ENCODE data around the gene SOX13.

Gene SOX13

DNA sequence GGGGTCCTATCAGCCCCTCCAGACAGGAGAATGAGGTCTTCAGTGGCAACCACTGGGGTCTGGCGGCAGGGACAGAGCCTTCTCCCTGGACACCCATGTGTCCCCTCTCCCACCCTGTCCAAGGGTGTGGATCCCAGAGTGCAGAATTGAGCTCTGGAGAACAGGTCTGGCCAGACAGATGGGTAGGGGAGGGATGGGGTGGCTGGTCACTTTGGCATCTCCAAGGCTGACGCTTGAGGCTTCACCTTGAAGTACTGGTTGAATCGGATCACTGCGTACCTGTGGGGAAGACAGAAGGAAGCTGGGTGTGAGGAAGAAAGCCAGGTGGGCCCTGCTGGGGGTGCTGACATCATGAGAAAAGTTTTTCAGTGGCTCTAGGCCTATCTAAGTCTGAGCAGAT lies 59.1 kb downstream of the SOX13 start:
- no peak for ATAC-seq

DNA sequence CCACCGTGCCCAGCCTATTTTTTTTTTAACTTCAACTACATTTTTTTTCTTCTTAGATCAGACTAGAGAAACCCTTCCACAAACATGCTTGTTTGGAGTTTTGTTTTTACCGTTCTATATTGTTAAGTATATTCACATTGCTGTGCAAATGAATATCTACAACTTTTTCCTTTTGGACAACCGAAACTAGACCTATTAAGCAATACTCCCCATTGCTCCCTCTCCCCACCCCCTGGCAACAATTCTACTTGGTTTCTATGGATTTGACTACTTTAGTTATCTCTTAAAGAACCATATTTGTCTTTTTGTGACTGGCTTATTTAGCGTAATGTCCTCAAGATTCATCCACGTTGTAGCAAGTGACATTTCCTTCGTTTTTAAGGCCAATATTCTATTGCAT lies 59.8 kb downstream of the SOX13 start:
- DNase-seq (no peak), ATAC-seq (no peak)

More for the DNA sequence above, 59.1 kb downstream of the SOX13 start:
- no peak for DNase-seq

DNA sequence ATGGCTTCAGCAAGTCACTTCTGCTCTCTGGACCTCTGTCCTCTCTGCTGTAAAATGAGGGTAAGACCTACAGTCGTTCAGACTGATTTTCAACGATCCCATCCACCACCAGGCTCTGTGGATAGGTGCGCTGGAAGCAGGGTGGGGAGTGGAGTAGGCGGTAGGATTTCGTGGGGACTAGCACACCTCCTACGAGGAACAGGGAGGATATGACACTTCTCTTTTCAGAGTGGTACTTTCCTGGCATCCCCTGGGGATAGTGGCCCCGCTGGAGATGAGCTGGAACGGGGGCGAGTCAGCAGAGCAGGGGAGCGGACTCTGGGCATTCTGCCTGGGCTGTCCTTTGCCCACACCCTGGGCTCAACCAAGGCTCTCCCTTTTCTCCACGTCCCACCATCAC lies 61.2 kb downstream of the SOX13 start:
- ATAC-seq (no peak), DNase-seq (no peak)

DNA sequence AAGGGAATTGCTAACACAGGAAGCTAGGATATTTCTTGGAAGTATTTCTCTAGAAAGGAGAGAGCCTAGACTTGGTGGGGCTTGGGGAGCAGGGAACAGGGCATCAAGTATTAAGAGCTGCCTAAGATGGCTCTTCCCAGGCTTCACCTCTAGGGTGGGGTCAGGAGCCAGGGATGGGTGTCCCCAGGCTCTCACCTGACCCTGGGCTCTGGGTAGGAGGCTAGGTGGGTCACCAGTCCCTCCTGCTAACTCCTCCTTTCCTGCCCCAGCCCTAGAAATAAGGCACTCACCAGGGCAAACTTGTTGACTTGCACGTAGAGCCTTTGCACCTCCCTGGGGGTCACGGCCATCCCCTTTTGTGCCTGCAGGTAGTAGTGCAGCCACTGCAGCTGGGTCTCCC lies 63.9 kb downstream of the SOX13 start:
- ATAC-seq (no peak), DNase-seq (no peak)

DNA sequence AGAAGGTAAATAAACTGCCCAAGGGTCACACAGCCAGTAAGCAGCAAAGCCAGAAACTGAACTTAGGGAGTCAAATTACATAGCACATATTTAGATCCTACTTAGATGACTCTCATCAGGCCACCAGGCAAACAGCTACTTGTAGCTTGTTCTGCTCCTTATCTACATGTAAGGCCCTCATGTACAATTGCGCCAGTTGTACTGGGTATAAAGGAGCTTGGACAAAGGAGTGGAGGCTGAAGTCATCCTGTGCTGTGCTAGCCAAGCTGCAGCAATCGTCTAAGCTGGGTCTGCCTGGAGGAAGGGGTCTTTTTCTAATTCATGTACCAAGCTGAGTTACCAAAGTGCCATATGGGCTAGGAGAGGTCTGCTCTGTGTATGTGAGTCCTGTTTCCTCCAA lies 66.2 kb downstream of the SOX13 start:
- ATAC-seq (no peak), DNase-seq (no peak)

DNA sequence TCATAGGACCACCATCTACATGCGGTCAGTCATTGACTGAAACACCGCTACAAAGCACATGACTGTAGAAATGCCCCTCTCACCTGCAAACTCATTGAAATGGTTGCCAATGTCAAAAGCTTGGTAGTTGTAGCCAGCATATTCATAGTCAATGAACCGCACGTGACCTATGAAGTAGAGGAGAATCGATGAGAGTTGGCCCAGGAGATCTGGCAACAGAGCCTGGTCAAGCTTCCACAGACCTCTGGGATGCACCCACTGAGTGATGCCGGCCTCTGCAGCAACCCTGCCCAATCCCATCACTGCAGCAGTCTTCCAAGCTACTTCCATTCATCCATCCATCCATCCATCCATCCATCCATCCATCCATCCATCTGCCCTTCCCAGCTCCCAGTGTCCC lies 67.0 kb downstream of the SOX13 start:
- DNase-seq, result no peak
- ATAC-seq, result no peak

DNA sequence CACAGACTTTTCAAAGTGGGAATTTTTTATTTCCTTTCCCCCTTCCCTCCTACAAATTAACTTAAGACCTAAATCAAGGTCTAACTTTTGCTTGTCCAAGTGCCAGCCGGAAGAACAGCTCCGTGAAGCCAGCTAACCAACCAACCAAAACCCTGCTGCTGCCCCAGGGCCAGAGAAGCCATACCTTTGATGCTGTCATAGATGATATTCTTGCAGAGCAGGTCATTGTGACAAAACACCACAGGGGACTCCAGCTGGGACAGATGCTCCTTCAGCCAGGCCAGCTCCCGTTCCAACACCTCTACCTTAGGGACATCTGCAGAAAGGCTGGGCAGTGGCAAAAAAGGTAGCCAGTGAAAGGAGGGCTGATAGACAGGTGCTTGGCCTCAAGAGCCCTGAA lies 68.2 kb downstream of the SOX13 start:
- no peak for DNase-seq
- ATAC-seq, result no peak

DNA sequence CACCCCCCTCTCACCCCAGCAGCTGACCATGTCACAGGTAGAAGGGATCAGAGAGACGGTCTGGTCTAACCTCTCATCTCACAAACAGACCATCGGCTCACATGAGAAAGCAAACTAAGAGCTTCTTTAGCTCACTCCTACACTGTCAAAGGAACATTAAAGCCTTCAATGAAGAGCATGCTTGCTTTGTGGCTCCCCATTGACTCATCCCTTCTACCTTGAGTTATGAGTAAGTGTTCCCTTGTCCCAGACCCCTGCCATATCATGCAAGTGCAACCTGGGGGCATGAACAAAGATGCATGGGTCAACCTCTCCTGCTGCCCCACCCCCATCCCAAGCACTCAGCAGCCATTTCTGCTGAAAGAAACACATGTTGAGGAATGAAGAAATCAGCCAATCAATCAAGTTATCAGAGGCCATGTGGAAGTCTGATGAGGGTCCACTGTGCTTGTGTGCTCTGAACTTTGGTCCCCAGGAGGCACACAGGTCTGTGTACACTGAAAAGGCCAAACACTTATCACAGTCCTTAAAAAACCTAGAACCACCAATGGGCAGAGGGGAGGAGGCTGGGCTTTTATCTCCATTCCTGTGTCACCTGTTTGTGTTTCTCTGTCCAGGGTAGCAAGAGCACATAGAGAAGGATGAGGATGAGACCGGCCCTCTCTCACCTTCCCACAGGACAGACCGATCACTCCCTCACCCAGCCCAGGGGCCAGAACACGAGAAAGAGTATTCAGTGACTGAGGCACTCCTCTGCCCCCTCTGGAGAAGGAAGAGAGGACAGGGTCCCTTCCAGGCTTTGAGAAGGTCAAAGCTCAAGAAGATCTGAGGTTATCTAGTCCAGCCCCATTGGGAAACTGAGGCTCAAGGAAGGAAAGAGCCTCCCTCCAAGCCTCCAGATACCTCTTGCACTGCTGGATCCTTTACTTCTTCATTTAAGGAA lies 69.4 kb downstream of the SOX13 start:
- no peak for DNase-seq
- ATAC-seq, result peak; percentile 44

DNA sequence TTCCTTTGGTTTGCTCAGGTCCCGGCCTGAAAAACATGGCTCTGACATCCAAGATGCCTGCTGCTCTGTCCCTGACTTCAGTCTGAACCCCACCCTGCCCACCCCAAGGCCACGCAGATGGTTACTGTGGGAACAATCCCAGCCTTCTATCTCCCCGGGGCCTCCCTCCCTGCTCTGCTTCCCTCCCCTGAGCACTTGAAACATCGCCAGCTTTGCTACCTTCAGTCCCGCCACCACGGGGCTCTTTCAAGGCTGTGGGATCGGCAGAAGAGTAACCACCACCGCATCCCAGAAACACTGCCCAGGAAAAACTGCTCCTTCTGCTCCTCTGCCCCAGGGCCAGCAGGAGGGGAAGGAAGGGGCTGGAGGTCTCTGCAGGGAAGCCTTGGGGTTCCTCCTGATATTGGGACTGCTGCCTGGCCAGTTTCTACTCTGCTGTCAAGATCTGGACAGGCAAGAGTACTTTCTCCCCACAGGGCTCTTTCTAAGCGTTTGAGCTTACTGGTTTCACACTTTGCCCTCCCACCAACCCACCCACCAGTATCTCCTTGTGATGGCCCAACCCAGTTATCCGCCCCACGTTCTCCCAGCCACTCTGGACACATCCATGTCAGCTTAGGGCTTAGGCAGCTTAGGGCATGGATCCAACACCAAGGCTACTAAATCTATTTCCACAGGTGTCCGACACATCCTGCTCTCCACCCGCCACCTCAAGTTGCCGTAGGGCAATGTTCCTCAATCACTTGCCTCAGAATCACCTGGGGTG lies 70.5 kb downstream of the SOX13 start:
- DNase-seq (no peak), ATAC-seq (no peak)

DNA sequence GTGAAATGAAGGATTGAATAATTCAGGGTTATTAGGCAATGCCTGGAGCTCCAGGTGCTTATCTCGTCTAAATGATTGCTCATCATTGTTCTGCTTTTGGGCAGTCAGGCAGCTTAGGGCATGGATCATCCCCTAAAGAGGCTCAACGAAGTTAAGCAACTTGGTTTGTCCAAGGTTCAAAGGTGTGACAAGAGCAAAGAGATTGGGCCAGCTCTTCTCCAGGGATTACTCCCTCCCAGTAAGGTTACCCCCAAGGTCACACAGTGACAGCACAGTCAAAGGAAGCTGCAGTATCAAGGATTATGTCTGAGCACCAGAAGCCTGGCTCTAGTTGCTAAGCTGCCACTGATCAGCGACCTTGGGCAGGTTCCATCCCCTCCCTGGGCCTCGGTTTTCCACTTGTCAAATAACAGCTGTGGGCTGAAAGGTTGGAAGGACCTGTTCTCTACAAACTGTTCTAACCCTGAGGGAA lies 72.2 kb downstream of the SOX13 start:
- ATAC-seq, result no peak
- DNase-seq, result no peak

DNA sequence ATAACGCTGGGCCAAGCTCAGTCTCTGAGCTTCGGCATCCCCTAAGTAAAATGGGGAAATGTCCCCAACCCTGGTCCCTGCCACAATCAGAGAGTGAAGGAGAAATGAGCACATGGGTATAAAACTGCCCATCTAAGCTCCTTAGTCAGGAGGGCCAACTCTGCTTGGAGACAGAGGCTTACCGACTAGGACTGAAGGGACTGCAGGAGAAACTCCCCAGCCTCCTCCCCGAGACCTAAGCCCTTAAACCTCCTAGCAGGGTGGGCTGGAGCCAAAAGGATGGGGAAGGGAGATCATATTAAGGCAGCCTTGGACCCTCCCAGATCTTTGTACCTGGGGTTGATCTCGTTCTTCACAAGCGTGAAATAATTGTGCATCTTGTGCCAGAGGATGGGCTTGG lies 73.4 kb downstream of the SOX13 start:
- ATAC-seq (no peak), DNase-seq (no peak)

DNA sequence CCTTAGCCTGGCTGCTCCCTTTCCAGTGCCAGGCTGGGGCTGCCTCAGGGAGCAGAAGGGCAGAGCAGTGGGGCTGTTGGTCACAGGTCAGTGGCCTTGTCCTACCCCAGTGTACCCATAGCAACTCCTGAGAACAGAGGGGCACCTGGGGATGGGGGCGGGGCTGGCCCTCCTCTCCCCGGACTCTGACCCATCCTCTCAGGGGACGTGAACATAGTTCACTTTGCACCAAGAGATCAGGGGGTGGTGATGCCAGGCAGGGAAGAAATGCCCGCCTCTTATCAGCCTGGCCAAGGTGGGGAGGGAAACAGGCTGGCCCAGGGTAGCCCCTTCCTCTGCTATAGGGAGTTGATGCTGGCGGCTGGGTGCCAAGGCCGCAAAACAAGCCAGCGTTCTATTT lies 74.0 kb downstream of the SOX13 start:
- no peak for ATAC-seq
- no peak for DNase-seq

DNA sequence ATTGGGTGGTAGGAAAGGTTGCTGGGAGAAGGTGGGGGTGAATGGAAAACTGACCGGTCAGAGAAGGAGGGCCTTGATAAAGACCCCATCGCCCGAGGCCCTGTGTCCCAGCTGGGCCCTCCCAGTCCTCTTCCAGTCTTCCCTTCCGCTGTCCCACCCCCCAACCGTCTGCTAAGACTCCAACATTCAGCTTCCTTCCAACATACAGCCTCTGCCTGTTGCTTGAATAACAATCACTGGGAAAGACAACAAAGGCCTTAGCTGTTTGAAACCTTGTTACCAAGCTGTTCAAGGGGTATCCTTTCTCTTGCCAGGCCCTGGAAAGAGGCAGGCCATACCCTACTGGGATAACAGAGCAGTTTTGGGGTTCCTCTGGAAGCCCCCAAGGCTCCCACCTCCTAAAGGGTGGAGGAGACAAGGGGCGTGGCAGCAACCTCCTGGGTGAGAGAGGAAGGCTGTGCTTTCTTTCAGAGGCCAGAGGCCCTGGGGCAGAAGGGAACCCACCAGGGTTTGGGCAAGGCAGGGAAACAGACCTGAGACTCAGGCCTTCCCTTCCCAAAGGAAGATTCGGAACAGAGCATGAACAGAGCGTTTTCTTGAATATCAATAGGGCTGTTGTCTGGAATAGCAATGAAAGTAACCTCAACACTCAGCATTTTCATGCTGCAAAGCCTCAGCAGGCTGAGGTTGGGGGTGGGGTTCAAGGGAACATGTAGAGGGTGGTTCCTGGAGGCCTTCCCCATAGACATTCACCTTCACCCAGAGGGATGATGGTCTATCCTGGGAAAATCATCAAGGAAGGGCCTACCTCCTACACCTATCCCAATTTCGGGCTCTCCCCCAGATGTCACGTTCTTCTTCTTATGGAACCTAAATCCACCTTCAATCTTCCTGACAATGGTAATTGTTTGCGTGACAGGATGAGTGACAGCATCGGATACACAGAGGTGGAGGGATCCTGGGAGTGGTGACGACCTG lies 74.8 kb downstream of the SOX13 start:
- DNase-seq (no peak), ATAC-seq (no peak)

DNA sequence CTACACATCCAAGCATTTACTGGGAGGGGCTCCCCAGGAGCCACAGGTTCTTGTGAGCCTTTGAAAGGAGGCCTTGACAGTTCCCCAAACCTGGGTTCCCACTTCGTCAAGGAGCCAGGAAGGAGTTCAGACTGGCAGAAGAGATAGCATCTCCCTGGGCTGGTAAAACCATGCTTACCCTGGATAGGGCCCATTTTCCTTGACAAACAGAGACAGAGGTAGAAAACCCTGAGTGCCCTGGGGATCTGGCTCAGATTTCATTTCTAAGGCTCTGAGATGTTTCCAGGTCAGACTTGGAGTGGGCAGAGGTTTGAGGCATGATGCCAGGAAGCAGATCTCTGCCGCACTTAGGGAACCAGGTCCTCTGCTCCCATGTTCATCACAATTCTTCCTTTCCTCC lies 76.2 kb downstream of the SOX13 start:
- no peak for ATAC-seq

DNA sequence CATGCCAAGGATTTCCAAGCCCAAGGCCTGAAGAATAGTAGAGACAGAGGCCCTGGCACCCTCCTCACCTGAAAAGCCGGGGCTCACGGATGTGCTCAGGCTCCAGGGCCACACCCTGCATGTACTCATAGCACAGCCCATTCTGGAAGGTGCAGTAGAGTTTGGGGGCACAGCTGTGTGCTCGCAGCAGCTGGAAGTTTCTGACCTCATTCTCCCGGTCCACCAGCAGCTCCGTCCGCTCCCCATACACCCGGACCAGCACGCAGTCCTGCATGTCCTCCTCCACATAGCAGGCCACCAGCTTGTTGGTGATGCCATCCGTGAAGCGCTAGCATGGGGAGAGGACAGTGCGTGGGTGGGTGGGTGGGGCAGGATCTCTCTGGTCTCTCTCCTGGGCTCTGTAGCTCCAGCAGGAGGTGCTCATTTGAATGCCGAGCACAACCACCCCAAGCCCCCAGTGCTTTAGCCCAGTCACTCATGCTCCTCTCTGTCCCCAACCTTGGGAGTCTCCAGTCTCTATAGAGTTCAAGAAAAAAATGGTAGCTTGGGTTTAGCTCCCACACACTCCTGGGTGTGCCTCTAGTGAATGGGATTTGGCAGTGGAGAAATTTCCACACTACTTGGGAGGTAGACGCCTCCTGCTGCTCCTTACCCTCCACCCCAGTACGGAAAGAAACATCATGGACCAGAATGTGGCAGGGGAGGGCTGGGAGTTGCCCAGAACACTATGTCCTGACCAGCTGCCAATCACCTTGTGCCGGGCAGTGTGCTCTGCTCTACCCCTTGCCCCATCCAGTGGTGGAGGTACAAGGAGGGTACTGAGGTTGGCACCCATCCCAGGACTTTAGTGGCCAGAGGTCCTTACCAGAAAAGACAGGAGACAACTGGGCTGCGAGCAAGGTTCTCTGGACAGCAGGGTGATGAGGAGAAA lies 77.0 kb downstream of the SOX13 start:
- DNase-seq, result no peak
- ATAC-seq, result no peak

More for the DNA sequence above, 76.2 kb downstream of the SOX13 start:
- DNase-seq, result no peak

DNA sequence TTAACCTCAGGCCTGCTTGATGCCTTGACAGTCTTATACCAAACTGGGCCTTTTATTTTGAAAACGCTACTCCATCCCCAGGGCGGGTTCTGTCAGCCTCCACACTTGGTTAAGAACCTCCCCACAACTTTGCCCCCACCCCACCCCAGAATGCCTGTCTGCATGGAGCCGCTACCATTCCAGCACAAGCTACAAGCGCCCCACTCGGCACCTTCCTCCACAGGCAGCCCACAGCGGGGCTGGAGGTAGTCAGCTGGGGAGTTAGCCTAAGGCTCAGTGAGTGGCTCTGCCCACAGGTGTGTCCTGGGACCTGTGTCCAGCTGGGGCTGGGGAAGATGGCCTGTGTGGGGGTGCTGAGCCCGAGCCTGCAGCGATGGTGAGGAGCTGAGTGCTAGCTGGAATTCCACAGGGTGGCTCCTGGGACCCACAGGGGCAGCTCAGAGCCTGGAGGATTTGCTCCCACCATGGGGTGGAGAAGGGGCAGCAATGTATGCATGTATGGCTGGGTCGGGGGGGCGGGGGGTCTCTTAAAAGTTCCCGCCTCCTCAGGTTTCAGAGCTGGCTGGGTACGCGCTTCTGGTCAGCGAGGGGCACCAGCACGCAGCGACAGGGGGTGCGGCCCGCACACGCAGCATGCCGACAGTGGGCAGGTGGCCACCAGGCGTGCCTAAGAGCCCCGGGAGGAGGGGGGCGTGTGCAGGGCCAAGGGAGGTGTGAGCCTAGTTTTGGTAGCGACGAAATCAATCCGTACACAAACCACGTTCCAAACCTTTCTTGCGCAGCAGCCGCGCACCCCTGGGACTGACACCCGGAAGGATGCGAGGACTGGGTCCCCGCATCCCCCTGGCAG lies 78.0 kb downstream of the SOX13 start:
- DNase-seq, result peak; percentile 14
- ATAC-seq, result no peak

DNA sequence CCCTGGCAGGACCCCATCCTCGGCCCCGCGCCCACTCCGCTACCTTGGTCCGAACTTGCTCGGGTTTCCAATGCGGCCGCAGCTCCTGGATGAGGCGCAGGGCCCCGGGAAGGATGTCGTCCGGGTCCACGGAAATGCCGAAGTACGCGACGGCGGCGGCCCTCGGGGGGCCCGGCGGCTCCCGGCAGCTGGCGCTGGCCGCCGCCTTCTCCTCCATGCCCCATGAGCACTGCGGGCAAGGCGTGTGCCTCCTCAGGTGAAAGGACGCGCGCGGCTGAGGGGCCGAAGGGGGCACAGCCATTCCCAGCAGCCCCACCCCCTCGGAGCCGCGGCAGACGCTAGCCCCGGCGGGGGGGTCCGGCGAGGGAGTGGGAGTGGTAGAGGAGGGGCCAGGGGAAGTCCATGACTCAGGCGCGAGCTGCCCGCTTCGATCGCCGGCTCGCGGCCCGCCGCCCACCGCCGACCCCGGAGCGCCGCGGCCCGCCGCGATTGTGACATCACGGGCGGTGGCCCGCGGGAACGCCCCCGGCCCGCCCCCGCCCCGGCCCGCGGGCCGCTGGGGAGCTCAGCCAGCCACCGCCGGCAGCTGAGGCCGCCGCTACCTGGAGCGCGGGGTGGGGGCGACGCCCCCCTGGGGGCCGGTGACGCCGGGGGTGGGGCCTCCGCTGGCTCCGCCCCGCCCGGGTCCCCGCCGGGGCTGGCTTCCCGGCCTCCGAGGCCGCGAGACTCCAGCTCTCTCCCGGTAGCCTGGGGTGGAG lies 78.8 kb downstream of the SOX13 start, which contains the start of gene ETNK2:
ETNK2 (minus strand) TSS at position 493 of the 758 bp plus-strand sequence; CDS start at position 301, 192 bp downstream.
- ATAC-seq (peak; percentile 61), DNase-seq (peak; percentile 59)

DNA sequence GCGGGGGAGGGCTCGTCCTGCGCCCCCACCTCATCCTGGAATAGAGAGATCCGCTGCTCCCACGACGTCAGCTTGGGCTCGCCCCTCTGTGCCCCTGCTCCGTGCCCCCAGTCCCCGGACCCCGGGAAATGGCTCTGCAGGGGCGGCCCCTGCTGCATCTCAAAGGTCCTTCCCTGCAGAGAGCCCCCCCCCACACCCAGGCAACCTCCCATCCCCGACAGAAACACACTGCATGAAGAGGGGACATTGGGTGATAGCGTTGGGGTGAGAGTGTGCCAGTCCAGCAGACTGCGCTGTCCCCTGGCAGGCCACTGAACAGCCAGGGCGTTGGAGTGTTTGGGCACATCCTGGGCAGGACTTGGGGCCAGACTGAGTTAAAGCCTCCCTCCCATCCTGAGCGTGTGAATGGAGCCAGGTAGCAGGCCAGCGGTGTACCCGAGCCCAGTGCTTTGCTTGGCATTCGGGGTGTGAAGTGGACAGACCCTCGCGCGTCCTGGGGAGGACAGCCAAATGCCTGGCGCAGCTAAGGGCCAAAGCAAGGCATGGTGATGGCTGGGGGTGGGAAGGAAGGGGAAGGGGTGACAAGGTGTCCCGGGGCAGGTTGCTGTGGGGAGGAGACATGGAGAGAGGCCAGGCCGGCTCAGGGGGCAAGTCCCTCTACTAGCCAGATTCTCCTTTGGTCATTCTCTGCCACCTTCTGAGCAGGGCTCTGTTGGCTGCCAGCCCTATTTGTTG lies 79.6 kb downstream of the SOX13 start:
- DNase-seq (no peak), ATAC-seq (no peak)

Measured in stimulated activated naive CD8-positive, alpha-beta T cell treated with anti-CD3 and anti-CD28 coated beads, Interleukin-15, Interleukin-2, amounts not matched to agents 100 U/mL and 50 U/mL, for 24 hours (primary cell).